GM13976 (cell line): ENCODE measurements around the gene DPCD.

ENCODE experiments used
- DNase-seq: peaks from one replicate; pipeline ENCODE4 v3.0.0; 2012; ENCODE audit warnings: low spot score
- in situ Hi-C: fragments of 300-500 bp; cut with MboI; formaldehyde crosslinking; loops from one replicate; pipeline ENCODE4 v1.12.0; 2022; ENCODE audit warnings: low sequenced_read_pairs, mixed read lengths, inconsistent platforms; ENCODE audit not compliant: unreplicated experiment
- TF ChIP-seq, protein P1 (sequence below): IDR thresholded peaks from 2 replicates; pipeline ENCODE4 v1.5.1; 2012; ENCODE audit warnings: borderline replicate concordance, mild to moderate bottlenecking; ENCODE audit not compliant: insufficient read depth; ENCODE audit errors: extremely low read depth, missing control alignments, control extremely low read depth

DPCD gene

GRCh38 chr10:101650863-101651262 is 62.7 kb downstream of the DPCD start:
- in situ Hi-C loops: no loop called here
- TF ChIP-seq, protein P1, sequence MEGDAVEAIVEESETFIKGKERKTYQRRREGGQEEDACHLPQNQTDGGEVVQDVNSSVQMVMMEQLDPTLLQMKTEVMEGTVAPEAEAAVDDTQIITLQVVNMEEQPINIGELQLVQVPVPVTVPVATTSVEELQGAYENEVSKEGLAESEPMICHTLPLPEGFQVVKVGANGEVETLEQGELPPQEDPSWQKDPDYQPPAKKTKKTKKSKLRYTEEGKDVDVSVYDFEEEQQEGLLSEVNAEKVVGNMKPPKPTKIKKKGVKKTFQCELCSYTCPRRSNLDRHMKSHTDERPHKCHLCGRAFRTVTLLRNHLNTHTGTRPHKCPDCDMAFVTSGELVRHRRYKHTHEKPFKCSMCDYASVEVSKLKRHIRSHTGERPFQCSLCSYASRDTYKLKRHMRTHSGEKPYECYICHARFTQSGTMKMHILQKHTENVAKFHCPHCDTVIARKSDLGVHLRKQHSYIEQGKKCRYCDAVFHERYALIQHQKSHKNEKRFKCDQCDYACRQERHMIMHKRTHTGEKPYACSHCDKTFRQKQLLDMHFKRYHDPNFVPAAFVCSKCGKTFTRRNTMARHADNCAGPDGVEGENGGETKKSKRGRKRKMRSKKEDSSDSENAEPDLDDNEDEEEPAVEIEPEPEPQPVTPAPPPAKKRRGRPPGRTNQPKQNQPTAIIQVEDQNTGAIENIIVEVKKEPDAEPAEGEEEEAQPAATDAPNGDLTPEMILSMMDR: no peak
- DNase-seq: no peak

DNA sequence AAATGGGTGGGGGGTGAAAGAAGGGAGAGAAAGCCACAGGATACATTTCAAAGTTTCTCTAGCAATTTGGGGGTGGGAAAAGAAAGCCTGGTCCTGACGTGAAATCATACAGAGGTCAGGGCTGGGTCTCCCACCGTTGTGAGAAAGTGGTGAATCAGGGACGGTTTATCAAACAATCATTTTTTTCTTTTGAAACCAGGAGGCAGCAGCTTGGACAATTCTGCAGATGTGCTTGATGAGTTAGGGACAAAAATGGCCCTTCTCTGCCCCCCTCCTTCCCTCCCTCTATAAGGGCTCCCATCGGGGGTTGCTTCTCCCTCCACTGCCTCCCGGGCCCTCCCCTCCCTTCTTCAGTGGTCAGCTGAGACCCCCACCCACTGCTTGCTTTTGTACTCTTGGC is 63.2 kb downstream of the DPCD start:
- no peak for DNase-seq
- in situ Hi-C loops: no loop called here
- TF ChIP-seq, protein P1: no peak

DNA sequence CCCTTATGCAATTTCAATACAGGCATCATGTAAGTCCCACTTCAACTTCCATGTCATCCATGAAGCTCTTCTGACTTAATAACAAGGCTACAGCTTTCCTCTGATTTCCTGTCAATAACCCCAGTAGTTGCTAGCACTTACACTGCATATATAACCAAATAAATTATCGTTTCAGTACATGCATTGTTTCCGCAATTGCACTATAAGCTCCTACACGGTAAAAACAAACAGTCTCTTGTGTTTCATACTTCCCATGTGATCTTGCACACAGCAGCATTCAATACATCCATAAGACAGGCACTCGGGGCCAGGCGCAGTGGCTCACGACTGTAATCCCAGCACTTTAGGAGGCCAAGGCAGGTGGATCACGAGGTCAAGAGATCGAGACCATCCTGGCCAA is 65.4 kb downstream of the DPCD start:
- DNase-seq: no peak
- in situ Hi-C loops: no loop called here
- TF ChIP-seq, protein P1: no peak

DNA sequence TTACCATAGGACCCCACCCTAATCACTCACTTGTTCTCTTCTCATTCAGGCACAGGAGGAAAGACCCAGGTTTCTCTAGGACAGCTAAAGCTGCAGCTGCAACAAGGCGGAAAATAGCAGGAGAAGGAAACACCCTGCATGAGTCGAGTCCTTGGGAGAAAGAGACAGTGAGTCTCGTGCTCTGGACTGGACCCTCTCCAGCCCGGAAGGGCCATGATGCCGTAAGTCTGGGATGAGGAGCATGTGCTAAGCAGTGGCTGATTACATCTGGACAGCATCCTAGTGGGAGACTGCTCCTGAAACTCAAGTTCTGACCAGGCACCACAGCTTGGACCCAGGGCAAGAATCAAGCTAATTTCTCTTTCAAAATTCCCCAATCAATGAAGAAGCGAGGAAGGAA is 67.4 kb downstream of the DPCD start:
- DNase-seq: no peak
- TF ChIP-seq, protein P1: no peak
- in situ Hi-C loops: no loop called here

- DNase-seq: no peak
- in situ Hi-C loops: no loop called here
- TF ChIP-seq, protein P1: no peak
Measured at GRCh38 chr10:101656890-101657289, 68.8 kb downstream of the DPCD start.

GRCh38 chr10:101658975-101659374 is 70.9 kb downstream of the DPCD start:
- no peak for DNase-seq
- in situ Hi-C loops: no loop called here

More at GRCh38 chr10:101658975-101659374, 70.9 kb downstream of the DPCD start:
- TF ChIP-seq, protein P1: no peak
